ENCODE data around the gene CCL5. TPM values are rescaled to one million over a fixed set of nuclear protein-coding genes. Genes with fewer than 3 reads are reported as not detected.

Gene CCL5
- polyA plus RNA-seq, 1 donor (not counting 4 experiments of a cell fraction or from before 2014, with no cell fraction given), result 0.46 TPM

- TF ChIP-seq EZH2 (IDR thresholded peaks at IDR 0.05; ENCODE audit: low read length) (no peak), CTCF (optimal IDR thresholded peaks at IDR 0.05 in 1 of 3, IDR thresholded peaks at IDR 0.05 in 1 of 3, conservative IDR thresholded peaks at IDR 0.05 in 1 of 3; ENCODE audit: extremely low read depth in 1 of 3, insufficient read depth in 2 of 3, low read length in 3 of 3) (no peak)
- no peak overlapping the region for H3K9ac ChIP-seq (ENCODE audit: control insufficient read depth, extremely low read depth, insufficient read depth, low read length)
- H2AFZ ChIP-seq (ENCODE audit: control insufficient read depth, low read length), result no peak overlapping the region
- H3K27ac ChIP-seq (ENCODE audit: control insufficient read depth, insufficient read depth, low read length), result no peak overlapping the region
- no peaks in the 10 kb centered on the region for H3K36me3 ChIP-seq (ENCODE audit: control insufficient read depth in 2 of 2, extremely low read depth in 1 of 2, insufficient read depth in 2 of 2, low read length in 2 of 2)
- dilution Hi-C loops (cut with MboI; ENCODE audit: extremely low pct_ligation_motif_present, low sequenced_read_pairs), result no loop called here
- no peaks in the 10 kb centered on the region for H3K27me3 ChIP-seq (ENCODE audit: control insufficient read depth, extremely low read depth, insufficient read depth, low read length)
- no peaks in the 10 kb centered on the region for H4K20me1 ChIP-seq (ENCODE audit: control insufficient read depth, extremely low read depth, insufficient read depth, low read length)
- no peaks in the 10 kb centered on the region for H3K4me1 ChIP-seq (ENCODE audit: control insufficient read depth, extremely low read depth, insufficient read depth, low read length)
- H3K9me3 ChIP-seq (ENCODE audit: control insufficient read depth, low read depth, low read length), result no peaks in the 10 kb centered on the region
- no peaks in the 10 kb centered on the region for H3K9me1 ChIP-seq (ENCODE audit: control insufficient read depth, extremely low read depth, insufficient read depth, low read length)
- H3K4me3 ChIP-seq (ENCODE audit: control insufficient read depth in 2 of 3, extremely low read depth in 1 of 3, insufficient read depth in 2 of 3, low read depth in 1 of 3, low read length in 3 of 3), result no peak overlapping the region
- FAIRE-seq (no peak), DNase-seq (ENCODE audit: low read depth, low spot score) (no peak)
- H3K4me2 ChIP-seq (ENCODE audit: control insufficient read depth, extremely low read depth, insufficient read depth, low read depth, low read length), result no peak overlapping the region
- no peaks in the 10 kb centered on the region for H3K79me2 ChIP-seq (ENCODE audit: control insufficient read depth, insufficient read depth, low read length)
Measured at GRCh38 chr17:35915153-35915964, 35.2 kb upstream of the CCL5 start.

- Histone ChIP-seq H3K79me2 (ENCODE audit: control insufficient read depth, insufficient read depth, low read length) (no peaks in the 10 kb centered on the region), H3K36me3 (ENCODE audit: control insufficient read depth in 2 of 2, extremely low read depth in 1 of 2, insufficient read depth in 2 of 2, low read length in 2 of 2) (no peaks in the 10 kb centered on the region), H4K20me1 (ENCODE audit: control insufficient read depth, extremely low read depth, insufficient read depth, low read length) (no peaks in the 10 kb centered on the region), H3K27me3 (ENCODE audit: control insufficient read depth, extremely low read depth, insufficient read depth, low read length) (no peaks in the 10 kb centered on the region), H2AFZ (ENCODE audit: control insufficient read depth, low read length) (no peak overlapping the region), H3K4me2 (ENCODE audit: control insufficient read depth, extremely low read depth, insufficient read depth, low read depth, low read length) (no peak overlapping the region), H3K27ac (ENCODE audit: control insufficient read depth, insufficient read depth, low read length) (no peak overlapping the region), H3K9me3 (ENCODE audit: control insufficient read depth, low read depth, low read length) (no peaks in the 10 kb centered on the region), H3K4me1 (ENCODE audit: control insufficient read depth, extremely low read depth, insufficient read depth, low read length) (no peaks in the 10 kb centered on the region), H3K9ac (ENCODE audit: control insufficient read depth, extremely low read depth, insufficient read depth, low read length) (no peak overlapping the region), H3K4me3 (ENCODE audit: control insufficient read depth in 2 of 3, extremely low read depth in 1 of 3, insufficient read depth in 2 of 3, low read depth in 1 of 3, low read length in 3 of 3) (no peak overlapping the region), H3K9me1 (ENCODE audit: control insufficient read depth, extremely low read depth, insufficient read depth, low read length) (no peaks in the 10 kb centered on the region)
- dilution Hi-C loops (cut with MboI; ENCODE audit: extremely low pct_ligation_motif_present, low sequenced_read_pairs), result no loop called here
- DNase-seq (ENCODE audit: low read depth, low spot score) (no peak), FAIRE-seq (no peak)
- TF ChIP-seq EZH2 (IDR thresholded peaks at IDR 0.05; ENCODE audit: low read length), result no peak
- no peak for TF ChIP-seq CTCF (optimal IDR thresholded peaks at IDR 0.05 in 1 of 3, IDR thresholded peaks at IDR 0.05 in 1 of 3, conservative IDR thresholded peaks at IDR 0.05 in 1 of 3; ENCODE audit: extremely low read depth in 1 of 3, insufficient read depth in 2 of 3, low read length in 3 of 3)
Measured at GRCh38 chr17:35914354-35914753, 34.2 kb upstream of the CCL5 start.
